Occipital lobe (tissue), 2 donors: ENCODE data around the gene ATAD3B. TPM values are rescaled to one million over a fixed set of nuclear protein-coding genes. Genes with fewer than 3 reads are reported as not detected.

ENCODE experiments used
- DNase-seq: peaks from one replicate; lab custom pipeline; 2025; lab: John Stamatoyannopoulos, UW
- total RNA-seq: library from RNA; depleted of rRNA; stranded (reverse); fragments of >200 nt; gene quantifications from one replicate; pipeline ENCODE4 v1.2.3, GENCODE V29; 2014

The ATAD3B gene
- total RNA-seq, 1 donor from 2014 or later: 11.7 TPM

GRCh38 chr1:1544544-1544943, 73.0 kb downstream of the ATAD3B start:
- no peak for DNase-seq

Other genes with a start within 250 kb of the ATAD3B start
- 18.4 TPM for gene SDF4, start 239.8 kb upstream of the ATAD3B start, total RNA-seq
- gene B3GALT6, start 239.5 kb upstream of the ATAD3B start, total RNA-seq: 27.1 TPM
- gene C1QTNF12, start 225.0 kb upstream of the ATAD3B start, total RNA-seq: not detected
- gene UBE2J2, start 197.9 kb upstream of the ATAD3B start, total RNA-seq: 39.6 TPM
- gene SCNN1D, start 191.3 kb upstream of the ATAD3B start, total RNA-seq: 2.2 TPM
- gene ACAP3, start 163.8 kb upstream of the ATAD3B start, total RNA-seq: 51.3 TPM
- 8.0 TPM for gene PUSL1, start 163.2 kb upstream of the ATAD3B start, total RNA-seq
- 28.2 TPM for gene INTS11, start 147.1 kb upstream of the ATAD3B start, total RNA-seq
- gene CPTP, start 147.0 kb upstream of the ATAD3B start, total RNA-seq: 12.3 TPM
- 0.31 TPM for gene TAS1R3, start 140.5 kb upstream of the ATAD3B start, total RNA-seq
- 70.7 TPM for gene DVL1, start 122.3 kb upstream of the ATAD3B start, total RNA-seq
- gene MXRA8, start 113.2 kb upstream of the ATAD3B start, total RNA-seq: 11.5 TPM
- 26.2 TPM for gene AURKAIP1, start 96.6 kb upstream of the ATAD3B start, total RNA-seq
- 116 TPM for gene CCNL2, start 72.4 kb upstream of the ATAD3B start, total RNA-seq
- 50.4 TPM for gene MRPL20, start 64.5 kb upstream of the ATAD3B start, total RNA-seq
- gene ANKRD65, start 50.5 kb upstream of the ATAD3B start, total RNA-seq: 1.4 TPM
- 4.1 TPM for gene VWA1, start 36.1 kb upstream of the ATAD3B start, total RNA-seq
- gene ATAD3C, start 22.1 kb upstream of the ATAD3B start, total RNA-seq: 0.62 TPM
- 7.3 TPM for gene ATAD3A, start 40.4 kb downstream of the ATAD3B start, total RNA-seq
- gene TMEM240, start 68.9 kb downstream of the ATAD3B start, total RNA-seq: 18.1 TPM
- gene SSU72, start 103.1 kb downstream of the ATAD3B start, total RNA-seq: 32.9 TPM
- 2.7 TPM for gene FNDC10, start 128.4 kb downstream of the ATAD3B start, total RNA-seq
- 43.5 TPM for gene MIB2, start 143.7 kb downstream of the ATAD3B start, total RNA-seq
- gene MMP23B, start 160.4 kb downstream of the ATAD3B start, total RNA-seq: 0.31 TPM
- 7.0 TPM for gene CDK11B, start 187.2 kb downstream of the ATAD3B start, total RNA-seq
- gene SLC35E2B, start 221.0 kb downstream of the ATAD3B start, total RNA-seq: 61.6 TPM